KOPT-K1 (cell line): ENCODE measurements around the gene CYP26B1.

Source experiments
- H3K27ac ChIP-seq: fragments of 200-600 bp; sonication (generic); 2 replicates; pipeline ENCODE4 v1.5.1; 2016; ENCODE audit warnings: antibody characterized with exemption, mild to moderate bottlenecking, low read depth, low read length; ENCODE audit not compliant: poor library complexity, severe bottlenecking
- H3K36me3 ChIP-seq: fragments of 200-600 bp; sonication (generic); 2 replicates; pipeline ENCODE4 v1.5.1; 2017; ENCODE audit warnings: antibody characterized with exemption, mild to moderate bottlenecking, low read length, moderate library complexity; ENCODE audit not compliant: insufficient read depth
- H3K9me3 ChIP-seq: fragments of 200-600 bp; sonication (generic); 2 replicates; pipeline ENCODE4 v1.5.1; 2017; ENCODE audit warnings: antibody characterized with exemption, low read length, mild to moderate bottlenecking; ENCODE audit not compliant: insufficient read depth, poor library complexity, severe bottlenecking

The CYP26B1 gene

GRCh38 chr2:72131916-72132841 lies 15.5 kb downstream of the CYP26B1 start:
- no peaks in the 10 kb centered on the region for H3K9me3 ChIP-seq
- no peaks in the 10 kb centered on the region for H3K36me3 ChIP-seq
- no peak overlapping the region for H3K27ac ChIP-seq

- no peaks in the 10 kb centered on the region for H3K36me3 ChIP-seq
- no peak overlapping the region for H3K27ac ChIP-seq
Measured at GRCh38 chr2:72131371-72131891, 16.2 kb downstream of the CYP26B1 start.

GRCh38 chr2:72130659-72131360 lies 16.9 kb downstream of the CYP26B1 start:
- Histone ChIP-seq H3K9me3 (no peaks in the 10 kb centered on the region), H3K27ac (no peak overlapping the region), H3K36me3 (no peaks in the 10 kb centered on the region)

More at GRCh38 chr2:72131371-72131891, 16.2 kb downstream of the CYP26B1 start:
- no peaks in the 10 kb centered on the region for H3K9me3 ChIP-seq

GRCh38 chr2:72129681-72130340 lies 17.9 kb downstream of the CYP26B1 start:
- no peaks in the 10 kb centered on the region for H3K9me3 ChIP-seq
- no peak overlapping the region for H3K27ac ChIP-seq
- no peaks in the 10 kb centered on the region for H3K36me3 ChIP-seq

GRCh38 chr2:72128843-72129227 lies 18.8 kb downstream of the CYP26B1 start:
- H3K27ac ChIP-seq, result no peak overlapping the region
- H3K36me3 ChIP-seq, result no peaks in the 10 kb centered on the region
- no peaks in the 10 kb centered on the region for H3K9me3 ChIP-seq

GRCh38 chr2:72128059-72128842 lies 19.4 kb downstream of the CYP26B1 start:
- Histone ChIP-seq H3K27ac (no peak overlapping the region), H3K36me3 (no peaks in the 10 kb centered on the region), H3K9me3 (no peaks in the 10 kb centered on the region)

- Histone ChIP-seq H3K27ac (no peak overlapping the region), H3K36me3 (no peaks in the 10 kb centered on the region), H3K9me3 (no peaks in the 10 kb centered on the region)
Measured at GRCh38 chr2:72127401-72128058, 20.1 kb downstream of the CYP26B1 start.

- H3K9me3 ChIP-seq, result no peaks in the 10 kb centered on the region
- H3K36me3 ChIP-seq, result no peaks in the 10 kb centered on the region
- H3K27ac ChIP-seq, result no peak overlapping the region
Measured at GRCh38 chr2:72126186-72127100, 21.2 kb downstream of the CYP26B1 start.

- Histone ChIP-seq H3K27ac (no peak overlapping the region), H3K36me3 (no peaks in the 10 kb centered on the region), H3K9me3 (no peaks in the 10 kb centered on the region)
Measured at GRCh38 chr2:72124376-72124775, 23.3 kb downstream of the CYP26B1 start.

GRCh38 chr2:72121153-72121552 lies 26.5 kb downstream of the CYP26B1 start:
- no peak overlapping the region for H3K27ac ChIP-seq
- no peaks in the 10 kb centered on the region for H3K36me3 ChIP-seq
- H3K9me3 ChIP-seq, result no peaks in the 10 kb centered on the region

- Histone ChIP-seq H3K27ac (no peak overlapping the region), H3K9me3 (no peaks in the 10 kb centered on the region), H3K36me3 (no peaks in the 10 kb centered on the region)
Measured at GRCh38 chr2:72118951-72119350, 28.7 kb downstream of the CYP26B1 start.

GRCh38 chr2:72118386-72118785 lies 29.3 kb downstream of the CYP26B1 start:
- Histone ChIP-seq H3K27ac (no peak overlapping the region), H3K36me3 (no peaks in the 10 kb centered on the region), H3K9me3 (no peaks in the 10 kb centered on the region)

GRCh38 chr2:72117718-72118117 lies 29.9 kb downstream of the CYP26B1 start:
- H3K9me3 ChIP-seq, result no peaks in the 10 kb centered on the region
- no peaks in the 10 kb centered on the region for H3K36me3 ChIP-seq
- H3K27ac ChIP-seq, result no peak overlapping the region
